HG02852 (cell line): ENCODE results near the gene PIK3C2G.

Experiments
- ATAC-seq: cut with Tn5 transposase; IDR thresholded peaks from one replicate; pipeline ENCODE4 v1.9.1; 2021; ENCODE audit warnings: mild to moderate bottlenecking, moderate library complexity; ENCODE audit not compliant: unreplicated experiment

The PIK3C2G gene

GRCh38 chr12:18552829-18553228, 291.5 kb downstream of the PIK3C2G start:
- no peak for ATAC-seq

DNA sequence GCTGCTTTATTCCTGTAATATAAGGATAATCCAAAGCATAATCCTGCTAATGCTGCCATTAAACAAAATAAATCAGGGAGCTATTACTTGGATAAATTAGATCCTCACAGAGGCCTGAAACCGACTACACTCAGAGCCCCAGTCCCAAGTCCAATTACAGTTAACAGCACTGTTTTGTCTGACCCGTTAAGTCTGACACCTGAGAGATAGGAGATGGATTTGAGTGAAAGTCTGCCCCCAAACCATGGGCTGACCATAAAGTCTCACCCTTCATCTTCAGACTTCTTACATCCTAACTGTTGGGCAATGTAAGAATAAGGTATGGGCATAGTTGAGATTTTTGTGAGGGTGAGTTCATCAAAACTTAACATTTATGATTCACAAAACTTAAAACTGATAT, 294.8 kb downstream of the PIK3C2G start:
- no peak for ATAC-seq

DNA sequence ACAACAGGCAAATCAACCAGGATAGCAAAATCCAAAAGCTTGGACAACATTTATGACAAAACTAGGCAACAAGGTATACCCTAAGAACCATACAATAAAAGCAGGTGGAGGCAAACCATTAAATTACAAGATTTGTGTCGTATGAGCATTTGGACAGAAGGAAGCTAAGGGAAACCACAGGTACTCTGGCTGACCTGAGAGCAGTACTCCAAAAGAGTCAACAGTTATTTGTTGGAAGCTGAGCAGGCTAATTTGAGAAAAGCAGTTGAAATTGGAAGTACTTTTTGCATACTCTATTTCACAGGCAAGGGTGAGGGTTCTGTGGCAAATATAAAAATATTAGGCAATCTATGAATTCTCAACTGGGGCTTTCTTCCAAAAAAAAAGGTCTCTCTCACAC, 297.9 kb downstream of the PIK3C2G start:
- ATAC-seq, result no peak

- no peak for ATAC-seq
These were observed 301.2 kb downstream of the PIK3C2G start for GRCh38 chr12:18562531-18562930.

DNA sequence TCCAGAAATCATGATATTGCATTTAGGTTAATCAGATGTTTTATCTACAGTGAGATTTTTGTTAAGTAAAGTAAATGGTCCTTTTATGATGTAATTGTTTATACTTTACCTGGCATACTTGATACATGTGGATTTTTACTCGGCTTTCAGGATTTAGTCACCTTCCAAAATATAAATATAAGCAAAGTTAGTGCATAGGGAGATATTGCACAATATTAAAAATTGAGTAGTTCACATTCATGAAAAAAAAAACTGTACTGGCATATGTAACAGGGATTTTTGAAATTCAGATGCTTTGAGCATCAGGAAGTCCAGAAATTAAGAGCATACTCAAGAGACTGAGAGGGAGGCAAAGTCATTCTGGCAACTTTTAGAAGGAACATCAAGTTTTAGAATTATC, 303.0 kb downstream of the PIK3C2G start:
- no peak for ATAC-seq

DNA sequence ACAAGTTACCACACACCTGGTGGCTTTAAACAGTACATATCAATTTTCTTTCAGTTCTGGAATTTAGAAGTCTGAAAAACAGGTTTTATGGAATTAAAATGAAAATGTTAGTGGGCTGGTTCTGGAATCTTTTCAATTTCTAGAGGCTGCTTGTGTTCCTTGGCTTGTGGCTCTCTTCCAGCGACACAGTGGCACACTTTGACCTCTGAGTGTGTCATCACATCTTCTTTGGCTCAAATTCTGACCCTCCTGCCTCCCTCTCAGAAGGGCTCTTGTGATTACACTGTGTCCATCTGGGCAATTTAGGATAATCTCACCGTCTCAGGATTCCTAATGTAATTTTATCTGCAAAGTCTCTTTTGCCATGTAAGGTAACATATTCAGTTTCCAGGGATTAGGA, 306.5 kb downstream of the PIK3C2G start:
- ATAC-seq, result no peak

GRCh38 chr12:18570543-18570942, 309.2 kb downstream of the PIK3C2G start:
- ATAC-seq, result no peak

GRCh38 chr12:18576104-18576626, 314.8 kb downstream of the PIK3C2G start:
- no peak for ATAC-seq

GRCh38 chr12:18576648-18577047, 315.3 kb downstream of the PIK3C2G start:
- ATAC-seq, result no peak

DNA sequence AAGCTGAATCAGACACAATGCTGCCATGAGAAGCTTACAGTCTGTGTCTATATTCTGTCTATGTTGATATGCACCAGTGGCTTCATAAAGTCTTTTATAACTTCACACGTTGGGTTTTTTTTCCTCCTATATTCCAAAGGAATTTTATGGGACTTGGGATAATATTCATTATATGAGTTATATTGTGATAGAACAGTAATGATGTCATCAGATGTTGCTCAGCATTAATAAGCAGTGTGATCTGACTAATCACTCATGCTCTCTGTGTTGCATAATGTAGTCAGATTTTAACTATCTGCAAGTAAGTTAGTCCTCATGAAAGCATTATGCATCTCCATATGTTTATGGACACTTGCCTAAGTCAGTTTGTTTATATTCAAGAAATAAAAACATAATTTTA, 316.9 kb downstream of the PIK3C2G start:
- no peak for ATAC-seq

DNA sequence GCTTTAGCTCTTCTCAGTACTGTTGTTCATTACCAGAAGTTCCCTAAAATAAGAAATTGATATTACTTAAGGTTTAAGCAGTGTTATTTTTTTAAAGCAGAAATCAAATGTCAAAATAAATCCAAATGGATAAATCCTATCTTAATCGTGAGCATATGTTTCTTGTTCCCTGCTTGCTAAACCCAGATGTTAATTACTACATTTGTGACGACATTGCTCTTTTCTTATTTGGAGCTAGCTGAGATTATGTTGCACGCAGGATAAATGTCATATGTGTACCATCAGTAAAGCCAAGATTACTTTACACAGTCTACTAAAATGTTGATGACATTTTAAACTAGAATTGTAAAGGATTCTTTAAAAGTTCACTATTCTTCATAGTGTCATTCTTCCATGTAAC, 319.0 kb downstream of the PIK3C2G start:
- no peak for ATAC-seq

DNA sequence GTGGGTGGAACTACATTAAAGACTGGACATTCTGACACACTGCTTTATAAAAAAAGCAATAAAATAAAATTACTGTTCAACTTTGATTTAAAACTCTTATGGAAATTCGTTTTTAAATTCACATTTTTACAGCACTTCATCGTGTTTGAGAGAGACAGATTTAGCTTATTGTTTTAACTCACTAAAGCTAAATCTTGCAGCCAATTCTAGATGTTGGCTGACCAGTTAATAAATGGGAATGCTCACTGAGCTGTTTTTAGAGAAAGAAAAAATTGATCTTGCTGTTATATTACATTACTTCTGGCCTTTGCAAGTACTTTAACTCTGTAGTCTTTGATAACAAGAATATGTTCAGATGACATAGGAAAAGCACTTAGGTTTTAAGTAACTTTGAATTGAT, 319.4 kb downstream of the PIK3C2G start:
- ATAC-seq, result no peak

- no peak for ATAC-seq
These were observed 320.1 kb downstream of the PIK3C2G start for GRCh38 chr12:18581232-18581962.

DNA sequence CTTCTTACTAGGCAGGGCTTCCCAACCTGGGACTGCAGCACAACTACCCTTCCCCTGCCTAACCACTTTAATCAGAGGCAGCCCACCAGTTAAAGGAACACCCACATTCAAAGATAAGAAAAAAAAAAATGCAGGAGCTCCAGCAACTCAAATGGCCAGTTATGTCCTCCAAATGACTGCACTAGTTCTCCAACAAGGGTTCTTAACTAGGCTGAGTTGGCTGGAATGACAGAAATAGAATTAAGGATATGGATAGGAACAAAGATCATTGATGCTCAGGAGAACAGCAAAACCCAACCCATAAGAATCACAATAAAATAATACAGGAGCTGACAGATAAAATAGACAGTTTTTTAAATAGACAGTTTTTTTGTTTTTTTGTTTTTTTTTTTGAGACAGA, 322.3 kb downstream of the PIK3C2G start:
- no peak for ATAC-seq

DNA sequence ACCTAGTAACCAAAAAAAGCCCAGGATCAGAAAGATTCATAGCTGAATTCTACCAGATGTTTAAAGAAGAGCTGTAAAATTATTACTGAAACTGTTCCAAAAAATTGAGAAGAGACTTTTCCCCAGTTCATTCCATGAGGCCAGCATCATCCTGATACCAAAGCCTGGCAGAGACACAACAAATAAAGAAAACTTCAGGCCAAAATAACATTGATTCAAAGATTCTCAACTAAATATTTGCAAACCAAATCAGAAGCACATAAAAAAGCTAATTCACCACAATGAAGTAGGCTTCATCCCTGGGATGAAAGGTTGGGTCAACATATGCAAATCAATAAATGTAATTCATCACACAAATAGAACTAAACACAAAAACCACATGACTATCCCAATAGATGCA, 325.3 kb downstream of the PIK3C2G start:
- no peak for ATAC-seq

- no peak for ATAC-seq
These were observed 328.0 kb downstream of the PIK3C2G start for GRCh38 chr12:18589316-18589715.

- no peak for ATAC-seq
These were observed 330.2 kb downstream of the PIK3C2G start for GRCh38 chr12:18591473-18591872.

GRCh38 chr12:18595412-18595811, 334.1 kb downstream of the PIK3C2G start:
- ATAC-seq, result no peak

- no peak for ATAC-seq
These were observed 340.6 kb downstream of the PIK3C2G start for GRCh38 chr12:18601962-18602361.

DNA sequence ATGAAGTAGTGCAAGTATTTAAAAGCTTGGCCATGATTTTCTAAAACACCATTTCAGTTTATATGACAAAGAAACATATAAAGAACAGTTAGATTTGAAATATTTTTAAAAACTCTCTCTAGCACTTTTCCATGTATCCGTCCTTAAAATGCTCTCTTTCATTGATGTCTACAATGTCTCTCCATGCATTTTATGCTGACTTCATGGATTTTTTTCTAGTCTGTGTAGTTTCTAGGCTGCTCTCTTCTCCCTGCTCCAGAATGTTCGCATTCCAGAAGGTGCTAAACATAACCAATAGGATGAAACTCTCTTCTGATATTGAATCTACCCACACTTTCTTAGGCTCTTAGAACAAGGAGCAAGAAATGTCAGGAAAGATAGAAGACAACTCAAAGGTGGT, 351.7 kb downstream of the PIK3C2G start:
- no peak for ATAC-seq

DNA sequence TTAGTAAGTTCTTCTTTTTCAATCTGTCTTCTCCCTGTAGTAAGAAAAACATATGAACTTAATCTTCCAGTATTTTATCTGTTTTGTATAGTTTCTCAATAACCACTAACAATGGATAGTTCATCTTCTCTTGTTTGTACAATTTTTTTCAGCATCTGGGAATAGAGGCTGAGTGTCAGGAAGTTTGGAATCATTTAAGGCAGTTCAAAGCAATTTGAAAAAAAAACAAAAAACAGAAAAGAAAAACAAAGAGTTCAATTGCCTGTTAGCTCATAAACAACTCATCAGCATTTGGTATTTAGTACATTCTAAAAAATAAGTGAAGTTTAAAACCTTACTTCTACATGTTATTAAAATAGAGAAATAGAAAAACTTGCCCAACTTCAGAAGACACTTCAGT, 359.7 kb downstream of the PIK3C2G start:
- no peak for ATAC-seq

DNA sequence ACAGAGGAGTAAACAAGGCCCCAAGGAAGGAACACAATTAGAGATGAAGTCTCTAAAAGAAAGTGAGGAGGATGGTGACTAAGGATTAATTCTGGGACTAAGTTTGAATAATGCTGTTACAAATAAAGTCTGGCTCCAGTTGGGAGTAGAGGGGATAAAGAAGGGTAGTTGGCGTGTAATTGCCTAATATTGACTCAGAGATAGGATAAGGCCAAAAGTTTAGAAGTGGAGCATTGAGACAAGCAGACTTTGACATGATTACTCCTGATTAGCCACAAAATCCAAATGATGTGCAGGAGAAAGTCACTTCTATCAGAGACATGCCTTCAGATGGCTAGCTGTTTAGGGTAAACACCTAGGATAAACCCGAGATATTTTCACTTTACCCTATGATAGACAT, 368.1 kb downstream of the PIK3C2G start:
- ATAC-seq, result no peak

- no peak for ATAC-seq
These were observed 368.6 kb downstream of the PIK3C2G start for GRCh38 chr12:18629916-18630315.
